ENCODE data around the gene EDAR. TPM values are rescaled to one million over a fixed set of nuclear protein-coding genes. Genes with fewer than 3 reads are reported as not detected.

EDAR gene
- total RNA-seq, 1 donor from 2014 or later: 0.24 TPM

- H3K27ac Mint-ChIP-seq: no peak overlapping the region
- no peaks in the 10 kb centered on the region for H3K36me3 Mint-ChIP-seq (ENCODE audit: insufficient read depth)
- no peak overlapping the region for H3K4me3 Mint-ChIP-seq (ENCODE audit: low read depth)
- peaks cover 12% of the 10 kb centered on the region for H3K4me1 Mint-ChIP-seq (ENCODE audit: low read depth)
- H3K9me3 Mint-ChIP-seq (ENCODE audit: low read depth): no peaks in the 10 kb centered on the region
- H3K27me3 Mint-ChIP-seq: peaks cover 10% of the 10 kb centered on the region
- no peak for TF ChIP-seq CTCF (IDR thresholded peaks at IDR 0.05; ENCODE audit: unreplicated experiment)
- DNase-seq (ENCODE audit: low spot score, unreplicated experiment): no peak
Measured at GRCh38 chr2:108936866-108937265, 52.2 kb downstream of the EDAR start.

GRCh38 chr2:108936076-108936864 lies 52.8 kb downstream of the EDAR start:
- H3K27ac Mint-ChIP-seq: no peak overlapping the region
- H3K9me3 Mint-ChIP-seq (ENCODE audit: low read depth): no peaks in the 10 kb centered on the region
- no peak for TF ChIP-seq CTCF (IDR thresholded peaks at IDR 0.05; ENCODE audit: unreplicated experiment)
- peaks cover 10% of the 10 kb centered on the region for H3K27me3 Mint-ChIP-seq
- H3K4me1 Mint-ChIP-seq (ENCODE audit: low read depth): peaks cover 12% of the 10 kb centered on the region
- DNase-seq (ENCODE audit: low spot score, unreplicated experiment): no peak
- H3K36me3 Mint-ChIP-seq (ENCODE audit: insufficient read depth): no peaks in the 10 kb centered on the region
- no peak overlapping the region for H3K4me3 Mint-ChIP-seq (ENCODE audit: low read depth)

GRCh38 chr2:108935271-108935741 lies 53.7 kb downstream of the EDAR start:
- DNase-seq (ENCODE audit: low spot score, unreplicated experiment): no peak
- Mint-ChIP-seq H3K9me3 (ENCODE audit: low read depth) (no peaks in the 10 kb centered on the region), H3K27ac (peak overlapping the region; percentile 51), H3K4me3 (ENCODE audit: low read depth) (no peak overlapping the region), H3K36me3 (ENCODE audit: insufficient read depth) (no peaks in the 10 kb centered on the region), H3K27me3 (peaks cover 10% of the 10 kb centered on the region), H3K4me1 (ENCODE audit: low read depth) (peaks cover 12% of the 10 kb centered on the region)
- TF ChIP-seq CTCF (IDR thresholded peaks at IDR 0.05; ENCODE audit: unreplicated experiment): no peak

- Mint-ChIP-seq H3K36me3 (ENCODE audit: insufficient read depth) (no peaks in the 10 kb centered on the region), H3K4me3 (ENCODE audit: low read depth) (no peak overlapping the region), H3K4me1 (ENCODE audit: low read depth) (peaks cover 12% of the 10 kb centered on the region), H3K9me3 (ENCODE audit: low read depth) (no peaks in the 10 kb centered on the region), H3K27me3 (peaks cover 12% of the 10 kb centered on the region), H3K27ac (peak overlapping the region; percentile 51)
- no peak for DNase-seq (ENCODE audit: low spot score, unreplicated experiment)
- TF ChIP-seq CTCF (IDR thresholded peaks at IDR 0.05; ENCODE audit: unreplicated experiment): no peak
Measured at GRCh38 chr2:108934583-108935245, 54.3 kb downstream of the EDAR start.

- Mint-ChIP-seq H3K27ac (no peak overlapping the region), H3K27me3 (peaks cover 15% of the 10 kb centered on the region), H3K36me3 (ENCODE audit: insufficient read depth) (no peaks in the 10 kb centered on the region), H3K4me3 (ENCODE audit: low read depth) (no peak overlapping the region), H3K4me1 (ENCODE audit: low read depth) (peaks cover 12% of the 10 kb centered on the region), H3K9me3 (ENCODE audit: low read depth) (no peaks in the 10 kb centered on the region)
- no peak for DNase-seq (ENCODE audit: low spot score, unreplicated experiment)
- no peak for TF ChIP-seq CTCF (IDR thresholded peaks at IDR 0.05; ENCODE audit: unreplicated experiment)
Measured at GRCh38 chr2:108934151-108934550, 54.9 kb downstream of the EDAR start.

Measured in progenitor cell of endocrine pancreas (in vitro differentiated cells).